Liver (tissue), 9 donors: Measurements from ENCODE around the gene ANKRD27. TPM values are rescaled to one million over a fixed set of nuclear protein-coding genes. Genes with fewer than 3 reads are reported as not detected.

Experiments
- DNase-seq: peaks from one replicate; pipeline ENCODE4 v3.0.0-alpha.2; 2017; ENCODE audit warnings: low spot score
- H3K27ac ChIP-seq, 2 donors: one replicate each; pipeline ENCODE4 v1.7.0; 2013; ENCODE audit warnings: inconsistent platforms in 2 of 2, low read length in 2 of 2, control low read depth in 1 of 2, low read depth in 1 of 2, mild to moderate bottlenecking in 1 of 2
- H3K27me3 ChIP-seq, 4 donors: one replicate each; pipeline versions ENCODE4 v1.6.1 to v1.7.0; 2013; ENCODE audit warnings: low read length in 3 of 4, inconsistent platforms in 1 of 4, mild to moderate bottlenecking in 1 of 4, moderate library complexity in 1 of 4; ENCODE audit not compliant: control insufficient read depth in 4 of 4, insufficient read depth in 4 of 4
- H3K36me3 ChIP-seq, 4 donors: one replicate each; pipeline versions ENCODE4 v1.6.1 to v1.7.0; 2013; ENCODE audit warnings: low read length in 3 of 4, mild to moderate bottlenecking in 3 of 4, low read depth in 1 of 4, moderate library complexity in 1 of 4; ENCODE audit not compliant: control insufficient read depth in 4 of 4, insufficient read depth in 3 of 4
- H3K4me1 ChIP-seq, 4 donors: one replicate each; pipeline versions ENCODE4 v1.6.1 to v1.7.0; 2013; ENCODE audit warnings: low read length in 3 of 4, mild to moderate bottlenecking in 3 of 4, moderate library complexity in 1 of 4; ENCODE audit not compliant: control insufficient read depth in 4 of 4, insufficient read depth in 4 of 4
- H3K4me3 ChIP-seq, 3 donors: one replicate each; pipeline versions ENCODE4 v1.6.1 to v1.7.0; 2013; ENCODE audit warnings: low read length in 3 of 3, control low read depth in 1 of 3, low read depth in 1 of 3, mild to moderate bottlenecking in 1 of 3
- H3K9ac ChIP-seq, 2 donors: one replicate each; pipeline ENCODE4 v1.7.0; 2013; ENCODE audit warnings: low read length in 2 of 2, mild to moderate bottlenecking in 2 of 2, moderate library complexity in 2 of 2, control low read depth in 1 of 2, low read depth in 1 of 2
- H3K9me3 ChIP-seq, 4 donors: one replicate each; pipeline versions ENCODE4 v1.6.1 to v1.7.0; 2013; ENCODE audit warnings: low read length in 3 of 4; ENCODE audit not compliant: control insufficient read depth in 4 of 4
- ATF3 ChIP-seq: IDR thresholded peaks from 2 replicates; pipeline ENCODE4 v1.6.1; 2016; ENCODE audit warnings: antibody characterized with exemption
- CTCF ChIP-seq: fragments of 150-350 bp; IDR thresholded peaks from 2 replicates; pipeline ENCODE4 v1.5.1; 2017; ENCODE audit warnings: improper control_type of control experiment, low read depth, low read length; ENCODE audit not compliant: missing input control
- EGR1 ChIP-seq, 2 donors: IDR thresholded peaks; 2 replicates each; pipeline ENCODE4 v1.6.1; 2016 to 2018; ENCODE audit warnings: antibody characterized with exemption in 2 of 2, low read depth in 2 of 2
- FOXA1 ChIP-seq: IDR thresholded peaks from 2 replicates; pipeline ENCODE4 v1.6.1; 2016; ENCODE audit warnings: antibody characterized with exemption
- FOXA2 ChIP-seq: IDR thresholded peaks from 2 replicates; pipeline ENCODE4 v1.6.1; 2016; ENCODE audit warnings: antibody characterized with exemption
- GABPA ChIP-seq, 2 donors: IDR thresholded peaks in 1 of 2; conservative IDR thresholded peaks in 1 of 2; 2 replicates each; pipeline ENCODE4 v1.6.1; 2016; ENCODE audit warnings: antibody characterized with exemption in 2 of 2, mild to moderate bottlenecking in 1 of 2, moderate library complexity in 1 of 2
- HNF4A ChIP-seq, 2 donors: conservative IDR thresholded peaks; 2 replicates each; pipeline ENCODE4 v1.6.1; 2016; ENCODE audit warnings: antibody characterized with exemption in 2 of 2, mild to moderate bottlenecking in 2 of 2
- HNF4G ChIP-seq: IDR thresholded peaks from 2 replicates; pipeline ENCODE4 v1.6.1; 2016; ENCODE audit warnings: antibody characterized with exemption
- JUND ChIP-seq, 2 donors: IDR thresholded peaks; 2 replicates each; pipeline ENCODE4 v1.6.1; 2016; ENCODE audit warnings: antibody characterized with exemption in 2 of 2
- MAX ChIP-seq: IDR thresholded peaks from 2 replicates; pipeline ENCODE4 v1.6.1; 2016; ENCODE audit warnings: antibody characterized with exemption
- NR2F2 ChIP-seq: IDR thresholded peaks from 2 replicates; pipeline ENCODE4 v1.6.1; 2016; ENCODE audit warnings: antibody characterized with exemption
- RAD21 ChIP-seq, 2 donors: IDR thresholded peaks; 2 replicates each; pipeline ENCODE4 v1.6.1; 2016; ENCODE audit warnings: antibody characterized with exemption in 2 of 2, mild to moderate bottlenecking in 2 of 2
- REST ChIP-seq: IDR thresholded peaks from 2 replicates; pipeline ENCODE4 v1.6.1; 2016; ENCODE audit warnings: antibody characterized with exemption, mild to moderate bottlenecking
- RXRA ChIP-seq, 2 donors: IDR thresholded peaks; 2 replicates each; pipeline ENCODE4 v1.6.1; 2017 to 2018; ENCODE audit warnings: antibody characterized with exemption in 2 of 2, mild to moderate bottlenecking in 1 of 2
- SP1 ChIP-seq: IDR thresholded peaks from 2 replicates; pipeline ENCODE4 v1.6.1; 2018; ENCODE audit warnings: antibody characterized with exemption, mild to moderate bottlenecking
- TAF1 ChIP-seq: conservative IDR thresholded peaks from 2 replicates; pipeline ENCODE4 v1.6.1; 2016; ENCODE audit warnings: antibody characterized with exemption, mild to moderate bottlenecking
- YY1 ChIP-seq: IDR thresholded peaks from 2 replicates; pipeline ENCODE4 v1.6.1; 2016; ENCODE audit warnings: antibody characterized with exemption, mild to moderate bottlenecking
- ZBTB33 ChIP-seq: IDR thresholded peaks from 2 replicates; pipeline ENCODE4 v1.6.1; 2016; ENCODE audit warnings: antibody characterized with exemption
- WGBS: extraction: QIAGEN DNeasy Blood & Tissue Kit; methylation state at CpG from one replicate; pipeline ENCODE4 v1.1.7; 2013; 5-methylcytosine and 5-hydroxymethylcytosine counted together
- polyA plus RNA-seq, 2 donors: library from polyadenylated mRNA; stranded (reverse) in 1 of 2; unstranded in 1 of 2; fragments of 200-250 nt in 1 of 2; fragments of >200 nt in 1 of 2; fragmentation: Nextera tagmentation in 1 of 2; extraction: Ambion mirVana in 1 of 2; gene quantifications; one replicate each; pipeline versions ENCODE4 v1.2.1 to v1.2.3, GENCODE V29; 2013 to 2015
- total RNA-seq, 2 donors: library from RNA; depleted of rRNA; stranded (reverse); fragments of >200 nt; gene quantifications; one replicate each; pipeline ENCODE4 v1.2.3, GENCODE V29; 2014
- donor health status: healthy.
- donor health status: healthy.
- donor health status: healthy.
- donor health status: healthy.
- donor health status: healthy.

Gene ANKRD27
- total and polyA plus RNA-seq, 4 donors: 3.4 to 14.2 (median 7.8) TPM

- Histone ChIP-seq H3K27ac (no peak overlapping the region), H3K9ac (no peak overlapping the region), H3K27me3 (no peaks in the 10 kb centered on the region), H3K4me3 (no peak overlapping the region), H3K4me1 (no peaks in the 10 kb centered on the region), H3K9me3 (no peaks in the 10 kb centered on the region), H3K36me3 (no peaks in the 10 kb centered on the region)
- TF ChIP-seq RAD21 (IDR thresholded peaks at IDR 0.05): no peak
- TF ChIP-seq MAX: no peak
- no peak for TF ChIP-seq JUND (IDR thresholded peaks at IDR 0.05)
- TF ChIP-seq SP1: no peak
- no peak for TF ChIP-seq YY1
- no peak for TF ChIP-seq REST
- no peak for TF ChIP-seq FOXA1
- no peak for TF ChIP-seq ATF3
- TF ChIP-seq HNF4A (conservative IDR thresholded peaks at IDR 0.05): no peak
- no peak for TF ChIP-seq CTCF
- TF ChIP-seq EGR1 (IDR thresholded peaks at IDR 0.05; ENCODE audit: low read depth in 2 of 2): no peak
- no peak for TF ChIP-seq HNF4G
- no peak for TF ChIP-seq RXRA (IDR thresholded peaks at IDR 0.05)
- TF ChIP-seq TAF1: no peak
- TF ChIP-seq FOXA2: no peak
- TF ChIP-seq ZBTB33: no peak
- no peak for TF ChIP-seq NR2F2
- TF ChIP-seq GABPA (IDR thresholded peaks at IDR 0.05 in 1 of 2, conservative IDR thresholded peaks at IDR 0.05 in 1 of 2): no peak
- no peak for DNase-seq
- WGBS: 95% methylated on average over 22 of the region's 22 CpGs
Observed at GRCh38 chr19:32720216-32720935, 45.4 kb upstream of the ANKRD27 start.
